Measurements from ENCODE around the gene ADH1C.

- TF ChIP-seq CTCF (IDR thresholded peaks at IDR 0.05) (no peak), POLR2A (IDR thresholded peaks at IDR 0.05) (no peak)
These were observed 37.1 kb upstream of the ADH1C start for GRCh38 chr4:99389606-99390005.
